ENCODE results near the gene VWC2L. TPM values are rescaled to one million over a fixed set of nuclear protein-coding genes. Genes with fewer than 3 reads are reported as not detected.

Gene VWC2L
- total and polyA plus RNA-seq, 2 of the 8 experiments (the other 6 are each of a cell fraction or from before 2014, with no cell fraction given) = not detected

- Histone ChIP-seq H3K27ac (ENCODE audit: low read depth, low read length) (no peak overlapping the region), H3K79me2 (ENCODE audit: control insufficient read depth in 1 of 2, insufficient read depth in 2 of 2, low read length in 2 of 2) (no peaks in the 10 kb centered on the region), H4K5ac (ENCODE audit: insufficient read length, low read depth, low read length) (no peak overlapping the region), H3K36me3 (ENCODE audit: control insufficient read depth in 2 of 4, insufficient read depth in 4 of 4, low read length in 3 of 4) (no peaks in the 10 kb centered on the region), H3K27me3 (replicated peaks in 1 of 4; ENCODE audit: control insufficient read depth in 3 of 4, extremely low read depth in 1 of 4, insufficient read depth in 3 of 4, low read length in 3 of 4) (no peaks in the 10 kb centered on the region), H2BK20ac (ENCODE audit: low read length) (no peak overlapping the region), H3K4ac (replicated peaks; ENCODE audit: insufficient read length, low read depth, low read length) (no peak overlapping the region), H3K9ac (replicated peaks in 1 of 4; ENCODE audit: extremely low read depth in 1 of 4, low read depth in 3 of 4, low read length in 3 of 4) (no peak overlapping the region), H2BK120ac (replicated peaks; ENCODE audit: low read depth, low read length) (no peak overlapping the region), H3K18ac (ENCODE audit: extremely low read depth, low read length) (no peak overlapping the region), H3K4me2 (ENCODE audit: insufficient read depth in 1 of 2, low read depth in 2 of 2, low read length in 2 of 2) (no peak overlapping the region), H3K9me3 (ENCODE audit: insufficient read depth in 2 of 2, low read depth in 1 of 2, low read length in 1 of 2) (no peaks in the 10 kb centered on the region), H3K23me2 (ENCODE audit: low read depth, low read length) (no peaks in the 10 kb centered on the region), H2AK5ac (ENCODE audit: low read depth, low read length) (no peak overlapping the region), H2BK15ac (ENCODE audit: low read length) (no peak overlapping the region), H3K14ac (ENCODE audit: insufficient read length) (no peak overlapping the region), H2BK12ac (ENCODE audit: low read depth, low read length) (no peak overlapping the region), H3K56ac (replicated peaks; ENCODE audit: insufficient read length, low read depth, low read length) (no peak overlapping the region), H4K20me1 (replicated peaks in 1 of 2; ENCODE audit: control insufficient read depth in 1 of 2, insufficient read depth in 2 of 2, low read length in 2 of 2) (no peaks in the 10 kb centered on the region), H2BK5ac (ENCODE audit: low read depth, low read length) (no peak overlapping the region), H3K4me1 (replicated peaks in 1 of 4; ENCODE audit: control insufficient read depth in 3 of 4, insufficient read depth in 4 of 4, low read length in 3 of 4) (no peaks in the 10 kb centered on the region), H2AFZ (ENCODE audit: low read length) (no peak overlapping the region), H3K23ac (ENCODE audit: insufficient read length) (no peak overlapping the region), H3K79me1 (ENCODE audit: low read depth, low read length) (no peaks in the 10 kb centered on the region), H3K4me3 (ENCODE audit: extremely low read depth in 1 of 4, insufficient read depth in 2 of 4, low read depth in 3 of 4, low read length in 4 of 4) (no peak overlapping the region), H4K8ac (ENCODE audit: extremely low read depth, insufficient read depth, low read length) (no peak overlapping the region), H4K91ac (replicated peaks; ENCODE audit: insufficient read length, low read length) (no peak overlapping the region)
- ChIA-PET POLR2A (ENCODE audit: partially characterized antibody) (no interaction called here), CTCF (ENCODE audit: partially characterized antibody) (no interaction called here)
- TF ChIP-seq KDM1A (IDR thresholded peaks at IDR 0.05; ENCODE audit: borderline replicate concordance, low read length) (no peak), SIRT6 (IDR thresholded peaks at IDR 0.05; ENCODE audit: low read length) (no peak), ATF3 (IDR thresholded peaks at IDR 0.05; ENCODE audit: insufficient read depth, low read depth, low read length) (no peak), SRF (IDR thresholded peaks at IDR 0.05; ENCODE audit: low read depth, low read length) (no peak), BCL11A (IDR thresholded peaks at IDR 0.05; ENCODE audit: low read depth in 2 of 2, low read length in 2 of 2) (no peak), TEAD4 (IDR thresholded peaks at IDR 0.05; ENCODE audit: low read depth, low read length) (no peak), GABPA (IDR thresholded peaks at IDR 0.05; ENCODE audit: borderline replicate concordance, insufficient read depth, low read length) (no peak), HDAC2 (IDR thresholded peaks at IDR 0.05; ENCODE audit: borderline replicate concordance in 1 of 2, low read depth in 2 of 2, low read length in 2 of 2) (no peak), POLR2A (IDR thresholded peaks at IDR 0.05; ENCODE audit: control extremely low read depth in 1 of 2, low read depth in 2 of 2, low read length in 2 of 2) (no peak)
- DNase-seq (ENCODE audit: low read depth in 1 of 2, low spot score in 2 of 2) (no peak), FAIRE-seq (no peak)
Observed at GRCh38 chr2:214507032-214507431, 96.2 kb downstream of the VWC2L start.

All from H1 (cell line).